CD4-positive, alpha-beta T cell treated with Interferon alpha-2 for 1 hour (primary cell): ENCODE measurements around the gene COLEC11.

ENCODE experiments used
- DNase-seq, 2 donors: peaks; one replicate each; pipeline ENCODE4 v3.0.0-alpha.2; 2020 to 2022

Gene COLEC11

DNA sequence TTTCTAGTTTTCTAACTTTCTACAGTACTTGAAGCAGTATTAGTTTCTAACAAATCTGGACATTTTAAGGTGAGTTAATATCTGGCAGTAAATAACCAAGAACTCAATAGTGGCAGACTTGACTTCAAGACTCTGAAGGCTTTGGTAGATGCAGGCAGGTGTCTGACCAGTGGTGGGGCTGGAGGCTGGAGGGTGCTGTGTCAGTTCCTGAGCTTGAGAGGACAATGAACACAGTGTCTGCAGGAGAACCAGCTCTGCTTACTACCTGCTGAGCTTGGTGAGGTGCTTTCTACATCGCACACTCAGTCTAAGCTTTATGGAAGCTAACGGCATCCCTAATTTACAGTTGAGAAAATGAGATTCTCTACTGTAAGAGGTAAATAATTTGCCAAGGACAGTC, 84.3 kb downstream of the COLEC11 start:
- DNase-seq, result no peak

DNA sequence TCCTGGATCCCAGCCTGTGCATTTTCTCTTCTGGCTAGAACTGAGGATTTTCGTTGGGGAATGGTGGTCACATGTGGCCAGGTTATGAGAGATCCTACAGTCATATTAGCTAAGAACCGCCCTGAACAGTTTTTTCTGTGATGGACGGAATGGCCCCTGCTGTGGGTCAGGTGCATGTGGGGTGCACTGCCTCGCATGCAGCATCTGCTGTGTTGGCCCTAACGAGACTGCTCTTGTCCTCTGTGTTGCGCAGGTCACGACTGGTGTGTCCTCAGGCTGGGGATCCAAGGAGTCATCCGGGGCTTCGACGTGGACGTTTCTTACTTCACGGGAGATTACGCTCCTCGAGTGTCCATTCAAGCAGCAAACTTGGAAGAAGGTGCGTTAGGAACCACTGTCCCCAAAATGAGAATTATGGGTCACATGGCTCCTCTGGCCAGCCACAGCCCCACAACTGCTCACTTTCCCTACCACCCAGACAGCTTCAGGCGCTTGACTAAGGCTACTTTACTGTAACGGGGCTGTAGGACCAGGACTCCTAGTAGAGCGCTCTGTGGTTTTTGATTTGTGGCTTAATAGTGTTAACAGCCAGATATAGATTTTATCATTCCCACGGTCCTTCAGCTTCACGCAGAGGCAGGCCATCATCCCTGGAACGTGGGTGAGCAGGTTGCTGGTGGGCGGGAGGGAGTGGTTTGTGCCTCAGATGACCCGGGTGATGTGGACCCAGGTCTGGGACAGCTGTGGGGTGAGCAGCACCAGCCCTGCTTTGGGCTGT, 84.9 kb downstream of the COLEC11 start:
- no peak for DNase-seq

DNA sequence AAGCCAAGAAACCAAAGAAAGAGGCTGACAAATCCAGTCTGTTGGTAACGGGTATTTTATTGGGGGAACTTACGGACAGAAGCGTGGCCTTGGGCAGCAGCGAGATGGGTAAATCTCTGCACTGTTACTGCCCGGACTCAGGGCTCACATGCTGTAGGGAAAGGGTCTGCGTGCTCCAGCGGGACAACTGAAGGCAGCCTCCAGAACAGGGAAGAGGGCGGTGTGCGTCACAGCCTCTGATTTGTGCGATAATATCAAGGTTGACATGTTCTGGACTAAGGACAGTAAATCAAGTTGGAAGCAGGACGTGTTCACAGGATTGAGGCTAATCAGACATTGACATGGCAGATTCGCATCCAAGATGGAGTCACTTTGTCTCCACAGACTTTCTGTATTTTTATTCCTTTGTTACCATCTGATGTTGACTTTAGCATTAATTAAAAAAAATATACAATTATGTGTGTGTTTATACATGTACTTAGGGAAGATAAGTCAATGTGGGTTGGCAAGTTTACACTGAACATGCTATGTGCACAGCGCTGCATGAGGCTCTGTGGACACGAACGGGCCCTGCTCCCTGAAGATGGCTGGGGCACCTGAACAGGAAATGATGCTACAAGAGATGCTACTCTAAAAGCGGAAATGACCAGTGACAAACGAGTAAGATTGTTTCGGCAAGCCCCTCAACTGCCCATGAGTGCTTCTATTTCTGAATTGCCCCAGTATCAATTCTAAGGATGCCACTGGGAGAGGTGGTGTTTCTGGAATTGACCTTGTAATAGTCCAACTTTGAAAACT, 85.8 kb downstream of the COLEC11 start:
- DNase-seq, result no peak

DNA sequence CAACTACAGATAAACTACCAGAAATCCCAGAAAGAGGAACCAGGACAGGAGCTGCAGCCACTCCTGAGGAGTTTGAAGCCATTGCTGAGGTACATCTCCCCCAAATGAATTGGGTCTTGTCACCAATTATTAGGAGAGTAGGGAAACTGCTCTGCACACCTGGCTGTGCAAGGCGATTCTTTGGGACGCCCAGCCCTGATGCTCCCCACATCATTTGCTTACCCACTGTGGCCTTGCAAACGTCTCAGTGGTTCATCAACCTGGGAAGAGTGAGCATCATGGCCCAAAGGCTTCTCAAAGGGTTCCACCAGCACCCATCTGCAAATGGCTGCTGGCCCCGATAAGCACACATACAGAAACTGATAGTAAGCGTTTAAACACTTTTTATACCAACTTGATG, 86.7 kb downstream of the COLEC11 start:
- no peak for DNase-seq

DNA sequence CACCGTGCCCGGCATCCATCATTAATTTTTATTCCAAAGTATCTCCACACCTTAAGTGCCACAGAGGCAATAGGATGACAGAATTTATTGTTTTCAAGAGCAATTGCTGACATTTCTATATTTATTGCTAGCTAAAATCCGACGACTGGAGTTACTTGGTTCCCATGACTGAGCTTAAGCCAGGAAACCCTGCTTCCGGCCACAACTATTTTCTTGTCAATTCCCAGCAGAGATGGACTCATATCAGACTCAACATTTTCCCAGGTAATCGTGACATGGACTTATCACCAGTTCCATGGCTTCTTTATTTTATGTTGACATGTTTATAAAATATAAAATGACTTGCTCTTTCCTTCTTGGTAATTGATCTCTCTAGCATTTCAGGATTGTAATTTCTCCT, 87.9 kb downstream of the COLEC11 start:
- DNase-seq, result no peak

DNA sequence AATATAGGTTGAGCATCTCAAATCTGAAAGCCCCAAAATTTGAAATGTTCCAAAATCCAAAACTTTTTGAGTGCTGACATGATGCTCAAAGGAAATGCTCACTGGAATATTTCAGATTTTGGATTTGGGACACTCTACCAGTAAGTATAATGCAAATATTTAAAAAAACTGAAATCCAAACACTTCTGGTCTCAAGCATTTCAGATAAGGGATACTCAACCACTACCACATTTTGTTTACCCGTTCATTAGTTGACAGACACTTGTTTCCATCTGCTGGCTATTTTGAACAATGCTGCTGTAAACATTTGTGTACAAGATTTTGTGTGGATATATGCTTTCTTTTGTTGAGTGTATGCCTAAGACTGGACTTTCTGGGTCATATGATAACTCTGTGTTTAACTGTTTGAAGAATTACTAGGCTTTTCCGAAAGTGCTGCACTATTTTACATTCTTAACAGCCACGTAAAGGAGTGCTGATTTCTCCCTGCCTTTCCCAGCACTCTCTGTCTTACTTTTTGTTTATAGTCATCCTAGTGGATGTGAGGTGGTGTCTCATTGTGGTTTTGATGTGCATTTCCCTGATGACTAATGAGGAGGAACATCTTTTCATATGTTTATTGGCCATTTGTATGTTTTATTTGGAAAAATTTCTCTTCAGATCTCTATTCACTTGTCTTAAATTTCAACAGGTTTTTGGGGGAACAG, 89.0 kb downstream of the COLEC11 start:
- DNase-seq, result no peak

DNA sequence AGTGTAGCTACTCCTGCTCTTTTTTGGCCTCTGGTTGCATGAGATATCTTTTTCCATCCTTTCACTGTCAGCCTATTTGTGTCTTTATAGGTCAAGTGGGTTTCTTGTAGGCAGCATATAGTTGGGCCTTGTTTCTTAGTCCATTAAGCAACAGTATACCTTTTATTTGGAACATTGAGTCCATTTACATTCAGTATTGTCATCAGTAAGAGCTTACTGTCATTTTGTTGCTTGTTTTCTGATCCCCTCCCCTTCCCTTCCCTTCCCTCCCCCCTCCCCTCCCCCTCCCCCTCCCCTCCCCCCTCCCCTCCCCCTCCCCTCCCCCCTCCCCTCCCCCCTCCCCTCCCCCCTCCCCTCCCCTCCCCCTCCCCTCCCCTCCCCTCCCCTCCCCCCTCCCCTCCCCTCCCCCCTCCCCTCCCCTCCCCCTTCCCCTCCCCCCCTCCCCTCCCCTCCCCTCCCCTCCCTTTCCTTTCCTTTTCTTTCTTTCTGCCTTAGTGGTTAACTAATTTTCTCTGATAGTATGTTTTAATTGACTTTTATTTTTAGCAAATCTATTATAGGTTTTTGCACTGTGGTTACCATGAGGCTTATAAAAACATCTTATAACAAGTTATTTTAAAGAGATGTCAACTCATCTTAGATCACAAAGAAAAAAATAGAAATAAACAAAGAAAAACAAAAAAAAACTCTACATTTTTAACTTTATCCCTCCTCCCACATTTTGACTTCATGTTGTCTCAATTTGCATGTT, 95.3 kb downstream of the COLEC11 start:
- DNase-seq, result no peak

DNA sequence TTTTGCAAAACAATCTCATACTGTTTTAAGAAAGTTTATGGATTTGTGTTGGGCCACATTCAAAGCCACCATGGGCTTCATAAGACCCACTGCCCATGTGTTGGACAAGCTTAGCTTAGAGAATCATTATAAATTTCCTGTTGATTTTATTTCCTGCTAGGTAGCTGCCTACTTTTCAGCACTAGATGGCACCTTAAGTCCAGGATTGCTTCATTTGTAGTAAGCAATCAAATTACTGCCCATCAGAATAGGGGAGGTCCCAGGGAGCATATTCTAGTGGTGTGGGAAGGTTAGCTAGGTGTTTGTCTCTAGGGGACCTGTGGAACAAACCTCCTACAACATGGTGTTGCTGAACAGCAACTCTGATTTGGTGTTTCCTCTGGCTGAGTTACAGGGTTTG, 97.5 kb downstream of the COLEC11 start:
- no peak for DNase-seq
